IMR-90 (cell line): Measurements from ENCODE around the gene CAMK4. TPM values are rescaled to one million over a fixed set of nuclear protein-coding genes. Genes with fewer than 3 reads are reported as not detected.

ENCODE experiments used
- ATAC-seq: fragments of 200-7000 bp; cut with Tn5 transposase; 2 replicates; pipeline ENCODE4 v1.9.1; 2020; ENCODE audit warnings: low read depth, mild to moderate bottlenecking, moderate library complexity
- BruUV-seq: library from RNA; stranded (reverse); fragments of 400-500 nt; replicated peaks from 2 replicates; lab custom pipeline; 2021; lab: Mats Ljungman, UMichigan
- CTCF ChIA-PET: fragments of 300-600 bp; formaldehyde crosslinking; extraction: SDS; loops from one replicate; lab custom pipeline; 2021; ENCODE audit warnings: antibody characterized with exemption; lab: Yijun Ruan, JAX
- POLR2A ChIA-PET: fragments of 300-600 bp; sonication (Branson Sonifier 250); formaldehyde crosslinking; loops from one replicate; lab custom pipeline; 2022; ENCODE audit warnings: antibody characterized with exemption; ENCODE audit not compliant: unreplicated experiment; lab: Charles Lee
- DNase-seq: peaks from one replicate; pipeline ENCODE4 v3.0.0; 2013
- H2AFZ ChIP-seq: replicated peaks from 2 replicates; pipeline ENCODE3; 2013; ENCODE audit warnings: low read length, mild to moderate bottlenecking; ENCODE audit not compliant: poor library complexity
- H2AK5ac ChIP-seq: 2 replicates; pipeline ENCODE4 v1.6.1; 2013; ENCODE audit warnings: low read depth, low read length, inconsistent platforms
- H2AK9ac ChIP-seq: replicated peaks from 2 replicates; pipeline ENCODE3; 2013; ENCODE audit warnings: mild to moderate bottlenecking, low read depth, low read length, moderate library complexity; ENCODE audit not compliant: poor library complexity
- H2BK120ac ChIP-seq: 2 replicates; pipeline ENCODE4 v1.6.1; 2013; ENCODE audit warnings: low read depth, low read length, inconsistent platforms
- H2BK15ac ChIP-seq: 3 replicates; pipeline ENCODE4 v1.6.1; 2013; ENCODE audit warnings: low read depth, low read length, inconsistent platforms
- H2BK20ac ChIP-seq: 2 replicates; pipeline ENCODE4 v1.6.1; 2013; ENCODE audit warnings: low read depth, mild to moderate bottlenecking, inconsistent platforms, low read length, moderate library complexity
- H2BK5ac ChIP-seq: 2 replicates; pipeline ENCODE4 v1.6.1; 2013; ENCODE audit warnings: mild to moderate bottlenecking, low read depth, low read length, inconsistent platforms; ENCODE audit not compliant: poor library complexity, severe bottlenecking
- H3K14ac ChIP-seq: replicated peaks from 2 replicates; pipeline ENCODE4 v1.6.1; 2013; ENCODE audit warnings: low read depth, low read length, inconsistent platforms
- H3K18ac ChIP-seq: 2 replicates; pipeline ENCODE4 v1.6.1; 2013; ENCODE audit warnings: low read depth, low read length, control low read depth
- H3K23ac ChIP-seq: 2 replicates; pipeline ENCODE4 v1.6.1; 2013; ENCODE audit warnings: low read depth, low read length, inconsistent platforms
- H3K27ac ChIP-seq: 2 replicates; pipeline ENCODE4 v1.5.1; 2013; ENCODE audit warnings: mild to moderate bottlenecking, control low read depth, low read length; ENCODE audit not compliant: insufficient read depth
- H3K27me3 ChIP-seq: 2 replicates; pipeline ENCODE4 v1.6.1; 2013; ENCODE audit warnings: low read length; ENCODE audit not compliant: control insufficient read depth, insufficient read depth
- H3K36me3 ChIP-seq: 2 replicates; pipeline ENCODE4 v1.6.1; 2013; ENCODE audit warnings: low read length, mixed read lengths; ENCODE audit not compliant: control insufficient read depth, insufficient read depth
- H3K4ac ChIP-seq: 2 replicates; pipeline ENCODE4 v1.6.1; 2013; ENCODE audit warnings: low read depth, low read length, inconsistent platforms
- H3K4me1 ChIP-seq: 2 replicates; pipeline ENCODE4 v1.6.1; 2013; ENCODE audit warnings: low read length, mixed read lengths; ENCODE audit not compliant: control insufficient read depth, insufficient read depth
- H3K4me2 ChIP-seq: 2 replicates; pipeline ENCODE4 v1.6.1; 2013; ENCODE audit warnings: low read depth, mild to moderate bottlenecking, control low read depth, low read length, moderate library complexity
- H3K4me3 ChIP-seq: 2 replicates; pipeline ENCODE4 v1.5.1; 2013; ENCODE audit warnings: low read depth, mild to moderate bottlenecking, control low read depth, low read length, moderate library complexity; ENCODE audit not compliant: insufficient read depth
- H3K56ac ChIP-seq: 2 replicates; pipeline ENCODE4 v1.6.1; 2013; ENCODE audit warnings: low read length, inconsistent platforms; ENCODE audit not compliant: insufficient read depth; ENCODE audit errors: extremely low read depth
- H3K79me1 ChIP-seq, 2 experiments: 2 replicates each; pipeline ENCODE4 v1.6.1; 2013; ENCODE audit warnings: low read length in 2 of 2, inconsistent platforms in 1 of 2, low read depth in 1 of 2
- H3K9ac ChIP-seq: 2 replicates; pipeline ENCODE4 v1.6.1; 2013; ENCODE audit warnings: low read depth, low read length, control low read depth
- H3K9me1 ChIP-seq: 2 replicates; pipeline ENCODE4 v1.6.1; 2013; ENCODE audit warnings: low read length, inconsistent platforms; ENCODE audit not compliant: insufficient read depth
- H3K9me3 ChIP-seq: 2 replicates; pipeline ENCODE4 v1.6.1; 2013; ENCODE audit warnings: low read length; ENCODE audit not compliant: control insufficient read depth, insufficient read depth
- H4K20me1 ChIP-seq: 2 replicates; pipeline ENCODE4 v1.6.1; 2013; ENCODE audit warnings: low read length, inconsistent platforms; ENCODE audit not compliant: insufficient read depth
- H4K5ac ChIP-seq: 2 replicates; pipeline ENCODE4 v1.6.1; 2013; ENCODE audit warnings: mild to moderate bottlenecking, low read depth, low read length, control low read depth
- H4K8ac ChIP-seq, 2 experiments: 2 replicates each; pipeline ENCODE4 v1.6.1; 2013; ENCODE audit warnings: low read depth in 2 of 2, low read length in 2 of 2, control low read depth in 1 of 2, inconsistent platforms in 1 of 2
- H4K91ac ChIP-seq: 2 replicates; pipeline ENCODE4 v1.6.1; 2013; ENCODE audit warnings: low read depth, low read length, inconsistent platforms; ENCODE audit not compliant: insufficient read depth
- CEBPB ChIP-seq: IDR thresholded peaks from 2 replicates; pipeline ENCODE4 v1.6.1; 2012; ENCODE audit warnings: low read depth, low read length, improper control_type of control experiment
- RCOR1 ChIP-seq: IDR thresholded peaks from 2 replicates; pipeline ENCODE4 v1.6.1; 2012; ENCODE audit warnings: mild to moderate bottlenecking, low read length, improper control_type of control experiment; ENCODE audit not compliant: insufficient replicate concordance
- SMC3 ChIP-seq: fragments of 150-350 bp; IDR thresholded peaks from 2 replicates; pipeline ENCODE4 v1.6.1; 2016; ENCODE audit warnings: low read depth, mild to moderate bottlenecking, antibody characterized with exemption, low read length, moderate library complexity
- WGBS, 2 experiments: methylation state at CpG; one replicate each; pipeline versions ENCODE4 v1.1.5 to v1.1.7; 2013; ENCODE audit warnings: missing lambda C conversion rate in 2 of 2; ENCODE audit not compliant: insufficient read length in 1 of 2; ENCODE audit errors: extremely low coverage in 2 of 2; 5-methylcytosine and 5-hydroxymethylcytosine counted together
- dilution Hi-C: fragments of 300-500 bp; cut with HindIII; formaldehyde crosslinking; loops from one replicate; pipeline ENCODE4 v1.14.3; 2018; ENCODE audit warnings: low sequenced_read_pairs; ENCODE audit not compliant: unreplicated experiment
- in situ Hi-C: fragments of 300-500 bp; cut with MboI; formaldehyde crosslinking; loops from 3 replicates; pipeline ENCODE4 v1.14.3; 2019; ENCODE audit warnings: low sequenced_read_pairs, inconsistent platforms, mixed read lengths
- intact Hi-C: fragments of 100-400 bp; cut with micrococcal nuclease; formaldehyde crosslinking; loops from 2 replicates; pipeline ENCODE4 v1.10.0; 2022
- polyA plus RNA-seq, 3 experiments: library from polyadenylated mRNA; depleted of rRNA; stranded (reverse); fragments of >200 nt; gene quantifications; 2 replicates each; pipeline ENCODE4 v1.2.3, GENCODE V29; 2012; ENCODE audit warnings: low replicate concordance in 1 of 3
- total RNA-seq: library from RNA; depleted of rRNA; stranded (reverse); fragments of >200 nt; gene quantifications from 2 replicates; pipeline ENCODE4 v1.2.3, GENCODE V29; 2012
- TF ChIP-seq, protein P1 (sequence below): fragments of 150-350 bp; IDR thresholded peaks from 2 replicates; pipeline ENCODE4 v1.6.1; 2016; ENCODE audit warnings: low read depth, mild to moderate bottlenecking, low read length, moderate library complexity, borderline replicate concordance

CAMK4 gene
- total and polyA plus RNA-seq, 2 of the 4 experiments (the other 2 are of a cell fraction), result 3.7 to 4.8 TPM

DNA sequence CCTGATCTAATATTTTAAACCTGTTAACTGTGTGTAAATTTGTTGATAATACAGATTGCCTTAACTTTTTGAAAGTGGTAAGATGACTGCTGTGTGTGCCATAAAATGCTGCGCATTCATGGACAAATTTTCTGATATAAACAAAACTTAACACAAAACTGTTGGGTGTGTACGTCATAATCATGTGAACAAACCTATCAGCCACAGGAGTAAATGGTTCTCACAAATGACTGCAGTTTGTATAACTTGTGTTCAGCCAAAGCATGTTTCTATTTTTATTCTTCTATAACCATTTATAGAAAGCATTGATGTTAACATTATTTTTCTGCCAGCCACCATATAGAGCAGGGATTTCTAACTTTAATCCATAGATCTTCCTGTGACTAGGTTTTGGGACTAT, 21.5 kb downstream of the CAMK4 start:
- no peak overlapping the region for H2BK120ac ChIP-seq
- ATAC-seq, result no peak

More for the DNA sequence above, 21.5 kb downstream of the CAMK4 start:
- no peaks in the 10 kb centered on the region for H3K9me3 ChIP-seq
- H3K4me3 ChIP-seq, result no peak overlapping the region
- H3K27me3 ChIP-seq, result no peaks in the 10 kb centered on the region
- no peaks in the 10 kb centered on the region for H3K36me3 ChIP-seq
- no peak overlapping the region for H2AFZ ChIP-seq
- no peak overlapping the region for H2AK5ac ChIP-seq
- no TSS peak for BruUV-seq
- no peak for DNase-seq
- H4K8ac ChIP-seq, result no peak overlapping the region
- POLR2A ChIA-PET, result no interaction called here
- H3K9ac ChIP-seq, result no peak overlapping the region
- H3K23ac ChIP-seq, result no peak overlapping the region
- CTCF ChIA-PET, result interaction anchor here (0.6 kb wide), 1 partner anchor 148 kb away, joined by 3 read pairs; no protein-coding TSS in a partner anchor
- no peaks in the 10 kb centered on the region for H3K79me1 ChIP-seq
- in situ Hi-C loops (no loop called here), dilution Hi-C loops (no loop called here), intact Hi-C loops (no loop called here)
- no peaks in the 10 kb centered on the region for H3K4me1 ChIP-seq
- no peak overlapping the region for H3K18ac ChIP-seq
- H3K4ac ChIP-seq, result no peak overlapping the region
- H2AK9ac ChIP-seq, result no peak overlapping the region
- H3K9me1 ChIP-seq, result no peaks in the 10 kb centered on the region
- H2BK20ac ChIP-seq, result no peak overlapping the region
- H4K5ac ChIP-seq, result no peak overlapping the region
- no peak overlapping the region for H3K14ac ChIP-seq
- no CpG with 5 or more reads among the region's 2 CpGs for WGBS, 2 experiments
- no peak overlapping the region for H2BK5ac ChIP-seq
- no peak overlapping the region for H3K27ac ChIP-seq
- TF ChIP-seq SMC3 (no peak), CEBPB (no peak), RCOR1 (no peak)
- TF ChIP-seq, protein P1, sequence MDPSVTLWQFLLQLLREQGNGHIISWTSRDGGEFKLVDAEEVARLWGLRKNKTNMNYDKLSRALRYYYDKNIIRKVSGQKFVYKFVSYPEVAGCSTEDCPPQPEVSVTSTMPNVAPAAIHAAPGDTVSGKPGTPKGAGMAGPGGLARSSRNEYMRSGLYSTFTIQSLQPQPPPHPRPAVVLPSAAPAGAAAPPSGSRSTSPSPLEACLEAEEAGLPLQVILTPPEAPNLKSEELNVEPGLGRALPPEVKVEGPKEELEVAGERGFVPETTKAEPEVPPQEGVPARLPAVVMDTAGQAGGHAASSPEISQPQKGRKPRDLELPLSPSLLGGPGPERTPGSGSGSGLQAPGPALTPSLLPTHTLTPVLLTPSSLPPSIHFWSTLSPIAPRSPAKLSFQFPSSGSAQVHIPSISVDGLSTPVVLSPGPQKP, result no peak
- H3K4me2 ChIP-seq, result no peak overlapping the region
- H4K20me1 ChIP-seq, result no peaks in the 10 kb centered on the region
- H2BK15ac ChIP-seq, result no peak overlapping the region
- H3K56ac ChIP-seq, result no peak overlapping the region
- no peak overlapping the region for H4K91ac ChIP-seq
